ENCODE data around the gene C11orf52.

Gene C11orf52

GRCh38 chr11:111918390-111919256 is at the start of gene C11orf52:
Gene C11orf52, plus strand, starts transcription at chr11:111918913. Its CDS starts 60 bp downstream, at chr11:111918973.
- in situ Hi-C loops (cut with MboI; ENCODE audit: low pct_unique_long_range_greater_than_20kb, low sequenced_read_pairs, unreplicated experiment) = no loop called here
- no peak for TF ChIP-seq CTCF (IDR thresholded peaks at IDR 0.05; ENCODE audit: extremely low read depth, insufficient read depth, missing control alignments)
- no peak for DNase-seq (ENCODE audit: low spot score)

- in situ Hi-C loops (cut with MboI; ENCODE audit: low pct_unique_long_range_greater_than_20kb, low sequenced_read_pairs, unreplicated experiment) = no loop called here
- TF ChIP-seq CTCF (IDR thresholded peaks at IDR 0.05; ENCODE audit: extremely low read depth, insufficient read depth, missing control alignments) = no peak
- DNase-seq (ENCODE audit: low spot score) = no peak
Observed at GRCh38 chr11:111870113-111870512, 48.6 kb upstream of the C11orf52 start.

- no peak for TF ChIP-seq CTCF (IDR thresholded peaks at IDR 0.05; ENCODE audit: extremely low read depth, insufficient read depth, missing control alignments)
- in situ Hi-C loops (cut with MboI; ENCODE audit: low pct_unique_long_range_greater_than_20kb, low sequenced_read_pairs, unreplicated experiment) = no loop called here
- DNase-seq (ENCODE audit: low spot score) = no peak
Observed at GRCh38 chr11:111870522-111870885, 48.2 kb upstream of the C11orf52 start.

GRCh38 chr11:111870886-111871692 is 47.6 kb upstream of the C11orf52 start, which contains the start of gene ALG9:
Gene ALG9, minus strand, starts transcription at chr11:111871581. Its CDS starts 99 bp downstream, at chr11:111871482.
- in situ Hi-C loops (cut with MboI; ENCODE audit: low pct_unique_long_range_greater_than_20kb, low sequenced_read_pairs, unreplicated experiment) = no loop called here
- TF ChIP-seq CTCF (IDR thresholded peaks at IDR 0.05; ENCODE audit: extremely low read depth, insufficient read depth, missing control alignments) = no peak
- DNase-seq (ENCODE audit: low spot score) = peak; percentile 89

GRCh38 chr11:111871693-111872161 is 47.0 kb upstream of the C11orf52 start:
- TF ChIP-seq CTCF (IDR thresholded peaks at IDR 0.05; ENCODE audit: extremely low read depth, insufficient read depth, missing control alignments) = no peak
- DNase-seq (ENCODE audit: low spot score) = peak; percentile 12
- in situ Hi-C loops (cut with MboI; ENCODE audit: low pct_unique_long_range_greater_than_20kb, low sequenced_read_pairs, unreplicated experiment) = no loop called here

GRCh38 chr11:111878385-111878848 is 40.3 kb upstream of the C11orf52 start:
- TF ChIP-seq CTCF (IDR thresholded peaks at IDR 0.05; ENCODE audit: extremely low read depth, insufficient read depth, missing control alignments) = no peak
- in situ Hi-C loops (cut with MboI; ENCODE audit: low pct_unique_long_range_greater_than_20kb, low sequenced_read_pairs, unreplicated experiment) = no loop called here
- DNase-seq (ENCODE audit: low spot score) = no peak
